ENCODE measurements around the gene FOXN4. TPM values are rescaled to one million over a fixed set of nuclear protein-coding genes. Genes with fewer than 3 reads are reported as not detected.

The FOXN4 gene
- total and polyA plus RNA-seq, 4 donors: 0.04 to 0.26 (median 0.15) TPM

DNA sequence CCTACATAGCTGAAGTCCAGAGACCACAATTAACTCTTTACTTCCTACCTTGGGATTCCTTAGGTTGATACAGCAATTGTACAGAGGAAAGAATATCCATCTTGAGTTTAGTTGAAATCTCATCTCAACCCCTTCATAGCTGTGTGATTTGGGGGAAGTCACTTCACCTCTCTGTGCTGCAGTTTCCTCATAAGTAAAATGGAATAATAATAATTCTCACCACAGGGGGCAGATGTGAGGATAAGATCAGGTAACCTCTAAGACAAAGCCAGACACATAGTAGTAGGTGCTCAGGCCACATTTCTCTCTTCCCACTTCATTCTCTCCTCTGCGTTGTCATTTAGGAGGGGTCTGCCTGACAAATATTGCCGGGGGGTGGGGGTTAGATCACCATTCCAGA is 6.7 kb downstream of the FOXN4 start:
- ATAC-seq (ENCODE audit: insufficient read depth, low FRiP score): no peak
- no peak for TF ChIP-seq CTCF (IDR thresholded peaks at IDR 0.05; ENCODE audit: control extremely low read depth, extremely low read depth)
- 70 to 77% methylated on average over 2 of the region's 2 CpGs for WGBS, 2 donors
- no peaks in the 10 kb centered on the region for H3K36me3 ChIP-seq (ENCODE audit: control insufficient read depth in 4 of 4, insufficient read depth in 4 of 4, low read length in 4 of 4)
- no peak overlapping the region for H3K27ac ChIP-seq (ENCODE audit: low read depth in 1 of 2, low read length in 1 of 2)
- no peaks in the 10 kb centered on the region for H3K9me3 ChIP-seq (ENCODE audit: control insufficient read depth in 4 of 4, insufficient read depth in 3 of 4, low read length in 3 of 4)
- no peak for DNase-seq
- H3K4me1 ChIP-seq (ENCODE audit: control insufficient read depth in 5 of 5, insufficient read depth in 5 of 5, low read length in 5 of 5): no peaks in the 10 kb centered on the region
- H3K27me3 ChIP-seq (ENCODE audit: control insufficient read depth in 3 of 3, insufficient read depth in 3 of 3, low read length in 2 of 3): peaks cover 0 to 34% (median 14%) of the 10 kb centered on the region in 3 donors
- no peak overlapping the region for H3K4me3 ChIP-seq
- H3K9ac ChIP-seq (ENCODE audit: insufficient read depth in 1 of 2, low read length in 2 of 2): no peak overlapping the region

DNA sequence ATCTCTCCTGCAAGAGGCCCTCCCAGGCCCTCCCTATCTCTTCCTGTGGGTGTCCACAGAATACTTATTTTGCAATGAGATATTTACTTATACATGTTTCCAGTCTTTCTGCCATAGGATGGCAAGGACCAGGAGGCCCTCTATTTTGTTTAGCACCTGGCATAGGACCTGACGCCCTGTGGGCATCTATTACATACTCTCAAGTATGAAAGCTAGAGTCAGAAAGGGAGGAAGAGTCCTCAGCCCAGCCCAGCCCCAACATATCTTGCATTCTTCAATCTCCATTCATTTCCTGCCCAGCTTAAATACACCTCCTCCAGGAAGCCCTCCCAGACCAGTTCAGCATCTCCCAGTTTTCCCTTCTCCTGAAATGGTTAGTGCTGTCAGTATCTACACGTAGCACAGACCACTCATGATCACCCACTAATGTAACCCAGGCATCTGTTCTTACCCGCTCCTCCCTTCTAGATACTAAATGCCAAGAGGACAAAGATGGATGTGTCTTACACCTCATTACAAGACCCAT is 7.4 kb downstream of the FOXN4 start:
- Histone ChIP-seq H3K4me1 (ENCODE audit: control insufficient read depth in 5 of 5, insufficient read depth in 5 of 5, low read length in 5 of 5) (no peaks in the 10 kb centered on the region), H3K9me3 (ENCODE audit: control insufficient read depth in 4 of 4, insufficient read depth in 3 of 4, low read length in 3 of 4) (no peaks in the 10 kb centered on the region), H3K4me3 (no peak overlapping the region), H3K27me3 (ENCODE audit: control insufficient read depth in 3 of 3, insufficient read depth in 3 of 3, low read length in 2 of 3) (peaks cover 0 to 28% (median 9%) of the 10 kb centered on the region in 3 donors), H3K36me3 (ENCODE audit: control insufficient read depth in 4 of 4, insufficient read depth in 4 of 4, low read length in 4 of 4) (no peaks in the 10 kb centered on the region), H3K27ac (ENCODE audit: low read depth in 1 of 2, low read length in 1 of 2) (no peak overlapping the region), H3K9ac (ENCODE audit: insufficient read depth in 1 of 2, low read length in 2 of 2) (no peak overlapping the region)
- ATAC-seq (ENCODE audit: insufficient read depth, low FRiP score) (no peak), DNase-seq (no peak)
- WGBS, 2 donors: 65 to 85% methylated on average over 3 of the region's 3 CpGs
- TF ChIP-seq CTCF (IDR thresholded peaks at IDR 0.05; ENCODE audit: control extremely low read depth, extremely low read depth): no peak

GRCh38 chr12:109299849-109300248 is 9.2 kb downstream of the FOXN4 start:
- 88 to 96% methylated on average over 7 of the region's 7 CpGs for WGBS, 2 donors
- TF ChIP-seq CTCF (IDR thresholded peaks at IDR 0.05; ENCODE audit: control extremely low read depth, extremely low read depth): no peak
- Histone ChIP-seq H3K9ac (ENCODE audit: insufficient read depth in 1 of 2, low read length in 2 of 2) (no peak overlapping the region), H3K27me3 (ENCODE audit: control insufficient read depth in 3 of 3, insufficient read depth in 3 of 3, low read length in 2 of 3) (peaks cover 0 to 13% (median 2%) of the 10 kb centered on the region in 3 donors), H3K9me3 (ENCODE audit: control insufficient read depth in 4 of 4, insufficient read depth in 3 of 4, low read length in 3 of 4) (no peaks in the 10 kb centered on the region), H3K4me3 (no peak overlapping the region), H3K4me1 (ENCODE audit: control insufficient read depth in 5 of 5, insufficient read depth in 5 of 5, low read length in 5 of 5) (no peaks in the 10 kb centered on the region), H3K36me3 (ENCODE audit: control insufficient read depth in 4 of 4, insufficient read depth in 4 of 4, low read length in 4 of 4) (no peaks in the 10 kb centered on the region), H3K27ac (ENCODE audit: low read depth in 1 of 2, low read length in 1 of 2) (no peak overlapping the region)
- DNase-seq (no peak), ATAC-seq (ENCODE audit: insufficient read depth, low FRiP score) (no peak)

- ATAC-seq (ENCODE audit: insufficient read depth, low FRiP score): no peak
- WGBS, 2 donors: 68 to 70% methylated on average over 3 of the region's 3 CpGs
- DNase-seq: no peak
- no peaks in the 10 kb centered on the region for H3K9me3 ChIP-seq (ENCODE audit: control insufficient read depth in 4 of 4, insufficient read depth in 3 of 4, low read length in 3 of 4)
- H3K36me3 ChIP-seq (ENCODE audit: control insufficient read depth in 4 of 4, insufficient read depth in 4 of 4, low read length in 4 of 4): no peaks in the 10 kb centered on the region
- TF ChIP-seq CTCF (IDR thresholded peaks at IDR 0.05; ENCODE audit: control extremely low read depth, extremely low read depth): no peak
- no peak overlapping the region for H3K9ac ChIP-seq (ENCODE audit: insufficient read depth in 1 of 2, low read length in 2 of 2)
- H3K4me3 ChIP-seq: no peak overlapping the region
- H3K27ac ChIP-seq (ENCODE audit: low read depth in 1 of 2, low read length in 1 of 2): no peak overlapping the region
- peaks cover 0 to 5% (median 4%) of the 10 kb centered on the region in 5 donors for H3K4me1 ChIP-seq (ENCODE audit: control insufficient read depth in 5 of 5, insufficient read depth in 5 of 5, low read length in 5 of 5)
- H3K27me3 ChIP-seq (ENCODE audit: control insufficient read depth in 3 of 3, insufficient read depth in 3 of 3, low read length in 2 of 3): peaks cover 0 to 6% (median 0%) of the 10 kb centered on the region in 3 donors
Measured at GRCh38 chr12:109296431-109296830, 12.7 kb downstream of the FOXN4 start.

All from lung (tissue), 12 donors.